Panc1 (cell line): Measurements from ENCODE around the gene GREB1L.

ENCODE experiments used
- POLR2AphosphoS5 ChIP-seq: IDR thresholded peaks from 2 replicates; pipeline ENCODE4 v1.6.1; 2012; ENCODE audit warnings: mild to moderate bottlenecking, low read depth, low read length, moderate library complexity
- SIN3A ChIP-seq: IDR thresholded peaks from 2 replicates; pipeline ENCODE4 v1.6.1; 2012; ENCODE audit warnings: low read depth, mild to moderate bottlenecking, low read length, moderate library complexity, borderline replicate concordance; ENCODE audit not compliant: insufficient read depth
- TF ChIP-seq, protein P1 (sequence below): fragments of 450-650 bp; IDR thresholded peaks from 2 replicates; pipeline ENCODE4 v1.5.1; 2017; ENCODE audit warnings: mild to moderate bottlenecking

DNA sequence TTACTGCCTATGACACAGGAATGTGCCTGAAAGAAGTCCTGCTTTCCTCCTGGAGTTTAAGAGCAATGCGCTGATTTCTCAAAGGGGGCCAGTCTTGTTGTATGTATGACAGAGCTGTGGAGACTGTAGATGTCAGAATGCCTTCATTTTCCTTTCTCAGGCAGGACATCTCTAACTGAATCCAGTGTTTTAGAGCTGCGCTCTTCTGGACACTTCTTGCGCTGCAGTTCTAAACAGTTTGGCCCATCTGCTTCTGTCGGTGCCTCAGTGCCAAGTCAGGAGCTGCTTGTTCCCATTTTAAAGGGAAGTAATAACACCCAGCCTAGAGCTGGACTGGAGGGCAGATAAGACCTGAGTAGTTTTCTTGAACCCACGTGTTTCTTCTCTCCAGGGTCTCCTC, 267.0 kb downstream of the GREB1L start:
- TF ChIP-seq, protein P1, sequence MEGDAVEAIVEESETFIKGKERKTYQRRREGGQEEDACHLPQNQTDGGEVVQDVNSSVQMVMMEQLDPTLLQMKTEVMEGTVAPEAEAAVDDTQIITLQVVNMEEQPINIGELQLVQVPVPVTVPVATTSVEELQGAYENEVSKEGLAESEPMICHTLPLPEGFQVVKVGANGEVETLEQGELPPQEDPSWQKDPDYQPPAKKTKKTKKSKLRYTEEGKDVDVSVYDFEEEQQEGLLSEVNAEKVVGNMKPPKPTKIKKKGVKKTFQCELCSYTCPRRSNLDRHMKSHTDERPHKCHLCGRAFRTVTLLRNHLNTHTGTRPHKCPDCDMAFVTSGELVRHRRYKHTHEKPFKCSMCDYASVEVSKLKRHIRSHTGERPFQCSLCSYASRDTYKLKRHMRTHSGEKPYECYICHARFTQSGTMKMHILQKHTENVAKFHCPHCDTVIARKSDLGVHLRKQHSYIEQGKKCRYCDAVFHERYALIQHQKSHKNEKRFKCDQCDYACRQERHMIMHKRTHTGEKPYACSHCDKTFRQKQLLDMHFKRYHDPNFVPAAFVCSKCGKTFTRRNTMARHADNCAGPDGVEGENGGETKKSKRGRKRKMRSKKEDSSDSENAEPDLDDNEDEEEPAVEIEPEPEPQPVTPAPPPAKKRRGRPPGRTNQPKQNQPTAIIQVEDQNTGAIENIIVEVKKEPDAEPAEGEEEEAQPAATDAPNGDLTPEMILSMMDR, result no peak; the same call in 1 of the 2 replicates
- TF ChIP-seq POLR2AphosphoS5 (no peak), SIN3A (no peak)
